Right lobe of liver (tissue), 6 donors: ENCODE data around the gene RAVER1. TPM values are rescaled to one million over a fixed set of nuclear protein-coding genes. Genes with fewer than 3 reads are reported as not detected.

Experiments used
- ATAC-seq, 4 donors: fragments of 200-7000 bp; cut with Tn5 transposase; one replicate each; pipeline ENCODE4 v1.9.1; 2020; ENCODE audit warnings: mild to moderate bottlenecking in 4 of 4, moderate library complexity in 4 of 4
- DNase-seq, 3 donors: peaks; one replicate each; pipeline ENCODE4 v3.0.0-alpha.2; 2020
- H3K27ac ChIP-seq, 3 donors: fragments of 200-600 bp; one replicate each; pipeline ENCODE4 v1.8.0; 2022
- H3K27me3 ChIP-seq, 2 donors: fragments of 200-600 bp; one replicate each; pipeline ENCODE4 v1.8.0; 2022
- H3K36me3 ChIP-seq, 4 donors: fragments of 200-600 bp; sonication (generic) in 1 of 4; one replicate each; pipeline versions ENCODE4 v1.5.1 to v1.8.0; 2017 to 2022; ENCODE audit warnings: control low read depth in 1 of 4
- H3K4me1 ChIP-seq, 4 donors: fragments of 200-600 bp; sonication (generic) in 1 of 4; one replicate each; pipeline versions ENCODE4 v1.5.1 to v1.8.0; 2017 to 2022; ENCODE audit warnings: control low read depth in 1 of 4
- H3K4me3 ChIP-seq, 3 donors: fragments of 200-600 bp; one replicate each; pipeline ENCODE4 v1.8.0; 2022
- H3K9me3 ChIP-seq, 4 donors: fragments of 200-600 bp; sonication (generic) in 1 of 4; one replicate each; pipeline versions ENCODE4 v1.5.1 to v1.8.0; 2017 to 2022; ENCODE audit warnings: control low read depth in 1 of 4
- POLR2A ChIP-seq: fragments of 450-650 bp; IDR thresholded peaks from one replicate; pipeline ENCODE4 v1.6.1; 2017; ENCODE audit warnings: antibody characterized with exemption, mild to moderate bottlenecking
- whole genome bisulfite sequencing: methylation state at CpG from one replicate; pipeline ENCODE4 v1.1.6; 2018; ENCODE audit warnings: low coverage, low lambda C conversion rate; ENCODE audit not compliant: insufficient coverage; ENCODE audit errors: missing lambda C conversion rate; 5-methylcytosine and 5-hydroxymethylcytosine counted together
- intact Hi-C, 2 donors: fragments of 100-400 bp; cut with DNase I; formaldehyde crosslinking; loops; one replicate each; pipeline versions ENCODE4 v1.11.2 to v1.14.1; 2022
- total RNA-seq, 6 experiments: library from RNA; depleted of rRNA in 2 of 6; stranded (reverse); fragments of >200 nt in 2 of 6; fragmentation: NEBNext Ultra II Directional in 3 of 6; extraction: Animal tissue kit (Norgen Biotek cat#: 25700) in 3 of 6; gene quantifications; one replicate each; pipeline versions ENCODE4 v1.1.0 to v1.2.4, GENCODE V29; 2016 to 2023
- TF ChIP-seq, protein P1 (sequence below), 4 donors: fragments of 200-600 bp in 3 of 4; fragments of 450-650 bp in 1 of 4; IDR thresholded peaks; one replicate each; pipeline versions ENCODE4 v1.5.1 to v1.8.0; 2016 to 2022; ENCODE audit warnings: antibody characterized with exemption in 4 of 4, mild to moderate bottlenecking in 2 of 4
- donor health status: DM: no; HTN: yes; CAD: no.
- donor health status: DM: no; HTN: no; CAD: no.
- donor health status: DM: no; HTN: no; CAD: no.
- donor health status: DM: no; HTN: yes; CAD: no.
- donor health status: DM: no; HTN: yes; CAD: no.

RAVER1 gene
- total RNA-seq, 6 experiments from 2014 or later, result 5.2 to 9.5 (median 7.1) TPM

GRCh38 chr19:10279737-10280442, 53.4 kb downstream of the RAVER1 start:
- intact Hi-C loops, result no loop called here
- Histone ChIP-seq H3K27ac (no peak overlapping the region), H3K27me3 (no peaks in the 10 kb centered on the region), H3K36me3 (peaks cover 10 to 58% (median 23%) of the 10 kb centered on the region in 4 donors), H3K4me1 (peaks cover 0 to 4% (median 0%) of the 10 kb centered on the region in 4 donors), H3K9me3 (no peaks in the 10 kb centered on the region), H3K4me3 (no peak overlapping the region)
- 82% methylated on average over 4 of the region's 5 CpGs for WGBS
- DNase-seq (no peak), ATAC-seq (peak in 2 of 4 donors; percentile 31 to 38)
- no peak for TF ChIP-seq POLR2A
- TF ChIP-seq, protein P1, sequence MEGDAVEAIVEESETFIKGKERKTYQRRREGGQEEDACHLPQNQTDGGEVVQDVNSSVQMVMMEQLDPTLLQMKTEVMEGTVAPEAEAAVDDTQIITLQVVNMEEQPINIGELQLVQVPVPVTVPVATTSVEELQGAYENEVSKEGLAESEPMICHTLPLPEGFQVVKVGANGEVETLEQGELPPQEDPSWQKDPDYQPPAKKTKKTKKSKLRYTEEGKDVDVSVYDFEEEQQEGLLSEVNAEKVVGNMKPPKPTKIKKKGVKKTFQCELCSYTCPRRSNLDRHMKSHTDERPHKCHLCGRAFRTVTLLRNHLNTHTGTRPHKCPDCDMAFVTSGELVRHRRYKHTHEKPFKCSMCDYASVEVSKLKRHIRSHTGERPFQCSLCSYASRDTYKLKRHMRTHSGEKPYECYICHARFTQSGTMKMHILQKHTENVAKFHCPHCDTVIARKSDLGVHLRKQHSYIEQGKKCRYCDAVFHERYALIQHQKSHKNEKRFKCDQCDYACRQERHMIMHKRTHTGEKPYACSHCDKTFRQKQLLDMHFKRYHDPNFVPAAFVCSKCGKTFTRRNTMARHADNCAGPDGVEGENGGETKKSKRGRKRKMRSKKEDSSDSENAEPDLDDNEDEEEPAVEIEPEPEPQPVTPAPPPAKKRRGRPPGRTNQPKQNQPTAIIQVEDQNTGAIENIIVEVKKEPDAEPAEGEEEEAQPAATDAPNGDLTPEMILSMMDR (IDR thresholded peaks at IDR 0.05), result no peak

DNA sequence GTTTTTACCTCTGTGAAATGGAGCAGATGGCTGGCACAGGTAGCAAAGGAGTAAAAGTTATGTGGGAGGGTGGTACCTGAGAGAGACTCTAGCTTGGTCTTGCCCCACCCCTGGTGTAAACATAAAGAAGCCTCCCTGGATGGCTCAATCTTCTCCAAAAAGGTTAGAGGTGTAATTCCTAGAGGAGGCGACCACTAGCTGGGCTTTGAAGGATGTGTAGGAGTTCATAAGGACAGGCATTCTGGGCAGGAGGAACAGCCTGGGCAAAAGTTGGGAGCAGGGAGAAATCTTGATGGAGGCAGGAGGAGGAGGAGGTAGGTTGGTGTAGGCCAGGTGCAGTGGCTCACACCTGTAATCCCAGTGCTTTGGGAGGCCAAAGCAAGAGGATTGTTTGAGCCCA, 54.4 kb downstream of the RAVER1 start:
- intact Hi-C loops, result no loop called here
- Histone ChIP-seq H3K4me1 (peaks cover 0 to 4% (median 0%) of the 10 kb centered on the region in 4 donors), H3K27ac (no peak overlapping the region), H3K9me3 (no peaks in the 10 kb centered on the region), H3K36me3 (peaks cover 10 to 57% (median 18%) of the 10 kb centered on the region in 4 donors), H3K4me3 (no peak overlapping the region), H3K27me3 (no peaks in the 10 kb centered on the region)
- no peak for TF ChIP-seq POLR2A
- WGBS, result 100% methylated on average over 1 of the region's 1 CpG
- ATAC-seq (no peak), DNase-seq (no peak)

- Histone ChIP-seq H3K27ac (no peak overlapping the region), H3K4me1 (peaks cover 0 to 4% (median 0%) of the 10 kb centered on the region in 4 donors), H3K9me3 (no peaks in the 10 kb centered on the region), H3K4me3 (no peak overlapping the region), H3K36me3 (peaks cover 8 to 48% (median 14%) of the 10 kb centered on the region in 4 donors), H3K27me3 (no peaks in the 10 kb centered on the region)
- intact Hi-C loops, result no loop called here
- ATAC-seq, result no peak
- 91% methylated on average over 8 of the region's 9 CpGs for WGBS
- no peak for TF ChIP-seq POLR2A
- TF ChIP-seq, protein P1 (IDR thresholded peaks at IDR 0.05), result no peak
- DNase-seq, result no peak
Measured at GRCh38 chr19:10277795-10278589, 55.3 kb downstream of the RAVER1 start.

GRCh38 chr19:10274589-10274988, 58.7 kb downstream of the RAVER1 start:
- H3K36me3 ChIP-seq, result peaks cover 0 to 36% (median 8%) of the 10 kb centered on the region in 4 donors
- intact Hi-C loops, result loop anchor here in 1 of 2 donors (5.0 kb wide), 1 partner anchor 118 kb away; no protein-coding TSS in a partner anchor

More at GRCh38 chr19:10274589-10274988, 58.7 kb downstream of the RAVER1 start:
- no peak for DNase-seq
- Histone ChIP-seq H3K9me3 (no peaks in the 10 kb centered on the region), H3K4me3 (no peak overlapping the region), H3K27ac (no peak overlapping the region), H3K27me3 (no peaks in the 10 kb centered on the region), H3K4me1 (peaks cover 0 to 15% (median 2%) of the 10 kb centered on the region in 4 donors)
- TF ChIP-seq, protein P1 (IDR thresholded peaks at IDR 0.05), result no peak
- TF ChIP-seq POLR2A, result no peak
- no peak for ATAC-seq
- 90% methylated on average over 3 of the region's 10 CpGs for WGBS
